ENCODE measurements around the gene IKZF4. TPM values are rescaled to one million over a fixed set of nuclear protein-coding genes. Genes with fewer than 3 reads are reported as not detected.
A peak's percentile ranks its signal among the peaks of the same experiment; 100 is the strongest.

The IKZF4 gene
- total and polyA plus RNA-seq, 3 donors from 2014 or later: 10.7 to 17.7 (median 13.9) TPM

- no peaks in the 10 kb centered on the region for H3K27me3 ChIP-seq
- H3K4me1 ChIP-seq: peaks cover 2% of the 10 kb centered on the region
- no peak for DNase-seq
- no peak overlapping the region for H3K27ac ChIP-seq
- no peak overlapping the region for H3K4me3 ChIP-seq
- no peaks in the 10 kb centered on the region for H3K9me3 ChIP-seq
- TF ChIP-seq CTCF (IDR thresholded peaks at IDR 0.05) (no peak), POLR2A (IDR thresholded peaks at IDR 0.05) (no peak)
- WGBS, 2 donors: 69% methylated on average over 3 of the region's 3 CpGs
- intact Hi-C loops (cut with DNase I; ENCODE audit: low total_unique reads): no loop called here
- no peaks in the 10 kb centered on the region for H3K36me3 ChIP-seq (ENCODE audit: low read depth, missing control alignments)
These were observed 29.7 kb upstream of the IKZF4 start for GRCh38 chr12:55991110-55991509.

- Histone ChIP-seq H3K4me3 (no peak overlapping the region), H3K36me3 (ENCODE audit: low read depth, missing control alignments) (no peaks in the 10 kb centered on the region), H3K27ac (no peak overlapping the region), H3K9me3 (no peaks in the 10 kb centered on the region), H3K4me1 (peaks cover 13% of the 10 kb centered on the region), H3K27me3 (no peaks in the 10 kb centered on the region)
- DNase-seq: no peak
- intact Hi-C loops (cut with DNase I; ENCODE audit: low total_unique reads): no loop called here
- TF ChIP-seq CTCF (IDR thresholded peaks at IDR 0.05): no peak
- no peak for TF ChIP-seq POLR2A (IDR thresholded peaks at IDR 0.05)
- WGBS, 2 donors: 61 to 68% methylated on average over 4 of the region's 4 CpGs
These were observed 27.5 kb upstream of the IKZF4 start for GRCh38 chr12:55993230-55993853.

DNA sequence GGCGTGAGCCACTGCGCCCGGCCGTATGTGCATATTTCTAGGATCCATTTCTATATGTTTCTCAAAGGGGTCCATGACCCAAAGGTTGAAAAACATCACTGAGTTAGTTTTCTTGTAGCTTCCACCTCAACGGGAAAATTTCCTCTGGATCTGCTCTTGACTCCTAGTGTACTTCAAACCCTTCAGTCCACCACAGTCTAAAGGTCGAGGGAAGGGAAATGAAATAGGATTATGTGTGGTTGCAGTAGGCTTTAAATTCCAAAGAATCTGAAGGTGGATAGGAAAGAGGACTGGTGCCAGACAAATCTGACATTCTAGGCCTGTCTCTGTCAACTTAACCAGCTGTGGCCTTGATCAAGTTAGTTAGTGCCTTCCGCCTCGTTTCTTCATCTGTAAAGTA is 25.5 kb upstream of the IKZF4 start:
- no peaks in the 10 kb centered on the region for H3K27me3 ChIP-seq
- H3K9me3 ChIP-seq: no peaks in the 10 kb centered on the region
- DNase-seq: no peak
- H3K4me3 ChIP-seq: no peak overlapping the region
- H3K36me3 ChIP-seq (ENCODE audit: low read depth, missing control alignments): no peaks in the 10 kb centered on the region
- WGBS, 2 donors: 64 to 74% methylated on average over 8 of the region's 8 CpGs
- intact Hi-C loops (cut with DNase I; ENCODE audit: low total_unique reads): no loop called here
- peaks cover 13% of the 10 kb centered on the region for H3K4me1 ChIP-seq
- no peak overlapping the region for H3K27ac ChIP-seq
- TF ChIP-seq CTCF (IDR thresholded peaks at IDR 0.05) (no peak), POLR2A (IDR thresholded peaks at IDR 0.05) (no peak)

DNA sequence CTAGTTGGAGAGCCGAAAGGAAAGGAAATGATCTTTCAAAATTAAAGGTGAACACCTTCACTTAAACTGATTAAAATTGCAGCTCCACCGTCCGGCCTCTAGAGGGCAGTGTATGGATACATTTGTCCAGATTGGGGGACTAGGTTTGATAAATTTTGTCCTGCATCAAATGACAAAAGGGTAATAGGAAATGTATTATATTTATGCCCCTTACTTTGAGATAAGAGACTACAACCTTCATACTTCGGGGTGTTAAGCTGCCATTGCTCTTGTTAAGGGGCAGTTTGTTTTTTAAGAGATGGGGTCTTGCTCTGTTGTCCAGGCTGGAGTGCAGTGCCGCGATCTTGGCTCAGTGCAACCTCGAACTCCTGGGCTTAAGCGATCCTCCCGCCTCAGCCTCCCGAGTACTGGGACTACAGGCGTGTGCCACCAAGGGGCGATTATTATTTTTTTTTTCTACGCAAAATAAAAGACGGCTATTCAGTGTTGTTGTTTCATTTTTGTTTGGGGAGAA is 24.6 kb upstream of the IKZF4 start:
- Histone ChIP-seq H3K27me3 (no peaks in the 10 kb centered on the region), H3K9me3 (no peaks in the 10 kb centered on the region), H3K27ac (peak overlapping the region; percentile 68 to 74), H3K36me3 (ENCODE audit: low read depth, missing control alignments) (no peaks in the 10 kb centered on the region), H3K4me1 (peaks cover 13% of the 10 kb centered on the region), H3K4me3 (peak overlapping the region; percentile 43 to 68)
- peak; percentile 86 to 91 (median 88) for TF ChIP-seq CTCF (IDR thresholded peaks at IDR 0.05)
- TF ChIP-seq POLR2A (IDR thresholded peaks at IDR 0.05): no peak
- peak; percentile 61 for DNase-seq
- WGBS, 2 donors: 12 to 25% methylated on average over 14 of the region's 14 CpGs
- intact Hi-C loops (cut with DNase I; ENCODE audit: low total_unique reads): no loop called here
